ENCODE results near the gene C19orf25.

GRCh38 chr19:1483131-1483978, 4.3 kb upstream of the C19orf25 start:
- no peak for TF ChIP-seq GATA2 (IDR thresholded peaks at IDR 0.05; ENCODE audit: low read depth, low read length)
- TF ChIP-seq GATA3 (IDR thresholded peaks at IDR 0.05; ENCODE audit: low read depth, low read length) = no peak
